HPDE6-E6E7 (cell line): Measurements from ENCODE around the gene CYB5A.
"Not testable (repeated sequence)": the region's sequence is repeated elsewhere in the genome, so short reads cannot be mapped to it uniquely, and the experiment has no call there.

Source experiments
- DNase-seq: peaks from one replicate; pipeline ENCODE4 v3.0.0; 2011; ENCODE audit warnings: missing footprints; ENCODE audit errors: extremely low spot score

The CYB5A gene

DNA sequence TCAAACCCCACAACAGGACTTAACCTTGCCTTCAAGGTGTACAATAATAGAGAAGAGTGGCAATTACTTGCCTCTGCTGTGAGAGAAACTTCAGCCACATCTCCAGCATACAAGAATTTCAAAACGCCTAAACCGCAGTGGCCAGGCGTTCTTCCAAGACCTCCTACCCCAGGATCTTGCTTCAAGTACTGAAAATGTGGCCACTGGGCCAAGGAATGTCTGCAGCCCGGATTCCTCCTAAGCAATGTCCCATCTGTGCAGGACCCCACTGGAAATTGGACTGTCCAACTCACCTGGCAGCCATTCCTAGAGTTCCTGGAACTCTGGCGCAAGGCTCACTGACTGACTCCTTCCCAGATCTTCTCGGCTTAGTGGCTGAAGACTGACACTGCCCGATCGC, 2.8 kb upstream of the CYB5A start:
- DNase-seq: no peak

- DNase-seq: not testable (repeated sequence)
Observed at GRCh38 chr18:74292982-74293381, 1.2 kb upstream of the CYB5A start.

DNA sequence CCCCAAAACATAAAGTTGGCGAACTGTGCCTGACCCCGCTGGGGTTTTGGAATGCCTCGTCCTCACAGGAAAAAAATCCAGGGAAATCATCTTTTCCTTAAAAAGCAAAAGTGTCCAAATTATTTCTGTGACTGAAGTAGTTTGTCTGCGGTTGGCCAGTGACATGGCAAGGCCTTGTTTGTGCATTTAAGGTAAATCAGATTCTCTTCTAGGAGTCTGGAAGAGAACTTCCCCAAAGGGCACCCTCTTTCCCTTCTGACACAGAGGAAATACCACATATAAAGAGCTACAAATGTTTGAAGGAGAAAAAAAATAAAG, 737 bp upstream of the CYB5A start:
- DNase-seq: no peak

GRCh38 chr18:74291472-74291770, 342 bp downstream of the CYB5A start:
- no peak for DNase-seq

DNA sequence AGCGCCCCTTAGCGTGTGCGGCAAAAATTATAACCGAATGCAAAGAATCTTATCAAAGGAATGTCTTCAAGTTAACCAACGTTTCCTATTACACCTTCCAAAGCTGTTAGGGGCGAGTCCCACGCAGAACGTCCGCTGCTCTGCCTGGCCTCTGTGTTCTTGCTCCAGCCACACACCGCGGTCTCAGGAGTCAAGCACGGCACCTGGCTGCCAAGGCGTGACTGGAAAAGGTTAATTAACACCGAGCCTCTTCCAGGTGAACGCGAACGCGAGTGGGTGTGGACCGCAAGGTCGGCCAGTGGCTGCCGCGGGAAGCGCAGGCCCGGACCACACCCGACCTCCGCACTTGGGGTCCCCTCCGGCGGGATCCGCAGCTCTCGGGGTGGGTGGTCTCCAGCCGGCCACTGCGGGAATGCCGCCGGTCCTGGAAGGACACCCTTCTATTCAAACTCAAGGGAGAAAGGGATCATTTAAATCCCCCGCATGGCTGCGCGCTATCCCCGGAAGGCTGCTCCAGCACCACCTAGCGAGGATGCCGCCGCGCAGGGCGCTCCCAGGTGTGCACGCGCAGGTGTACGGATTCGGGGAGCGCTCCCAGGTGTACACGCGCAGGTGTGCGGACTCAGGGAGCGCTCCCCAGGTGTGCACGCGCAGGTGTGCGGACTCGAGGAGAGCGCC, 830 bp downstream of the CYB5A start:
- DNase-seq: peak; percentile 71

DNA sequence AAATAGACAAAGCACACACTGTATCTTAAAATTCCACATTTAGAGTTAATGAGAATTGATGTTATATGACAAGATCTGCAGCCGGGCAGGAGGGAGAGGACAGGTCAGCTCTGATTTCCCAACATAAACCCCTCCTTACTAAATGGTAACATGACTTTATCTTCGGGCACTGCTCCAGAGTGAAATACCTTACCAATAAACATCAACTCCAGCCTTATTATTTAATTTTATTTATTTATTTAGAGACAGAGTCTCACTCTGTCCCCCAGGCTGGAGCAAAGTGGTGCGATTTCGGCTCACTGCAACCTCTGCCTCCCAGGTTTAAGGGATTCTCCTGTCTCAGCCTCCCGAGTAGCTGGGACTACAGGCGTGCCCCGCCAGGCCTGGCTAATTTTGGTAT, 1.7 kb downstream of the CYB5A start:
- DNase-seq: no peak

DNA sequence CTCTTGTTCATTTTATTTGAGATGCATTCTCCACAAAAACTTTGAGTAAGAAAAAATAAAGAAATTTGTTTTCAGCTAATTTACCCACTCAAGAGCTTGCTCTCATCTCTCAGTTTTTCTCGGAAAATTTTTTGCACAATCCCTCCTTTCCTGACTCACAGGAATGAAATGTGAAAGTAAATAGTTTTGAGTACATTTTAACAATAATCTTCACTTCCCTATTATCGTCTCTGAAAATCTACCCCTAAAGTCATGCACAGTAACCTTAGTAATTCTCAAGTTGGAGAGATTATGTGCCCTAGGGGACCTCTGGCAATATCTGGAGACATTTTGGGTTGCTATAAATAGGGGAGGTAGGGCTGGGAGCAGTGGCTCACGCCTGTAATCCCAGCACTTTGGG, 2.6 kb downstream of the CYB5A start:
- DNase-seq: no peak

DNA sequence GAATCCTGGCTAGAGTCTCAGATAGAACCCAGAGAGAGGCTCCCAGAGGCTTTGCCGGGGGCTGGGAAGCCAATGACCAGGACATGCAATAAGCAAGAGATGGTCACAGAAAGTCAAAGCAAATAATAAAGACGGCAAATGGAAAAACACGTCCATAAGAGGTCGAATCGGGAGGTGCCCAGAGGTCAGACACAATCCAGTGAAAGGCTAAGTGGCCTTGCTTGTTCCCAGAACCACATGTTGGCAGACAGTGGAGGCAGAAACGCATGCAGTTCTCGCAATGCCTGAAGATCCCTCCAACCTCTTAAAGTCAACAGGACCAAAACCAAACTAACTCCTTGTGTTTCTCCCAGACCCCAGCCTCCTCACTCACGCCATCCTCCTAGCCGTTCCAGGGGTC, 3.0 kb downstream of the CYB5A start:
- DNase-seq: no peak

DNA sequence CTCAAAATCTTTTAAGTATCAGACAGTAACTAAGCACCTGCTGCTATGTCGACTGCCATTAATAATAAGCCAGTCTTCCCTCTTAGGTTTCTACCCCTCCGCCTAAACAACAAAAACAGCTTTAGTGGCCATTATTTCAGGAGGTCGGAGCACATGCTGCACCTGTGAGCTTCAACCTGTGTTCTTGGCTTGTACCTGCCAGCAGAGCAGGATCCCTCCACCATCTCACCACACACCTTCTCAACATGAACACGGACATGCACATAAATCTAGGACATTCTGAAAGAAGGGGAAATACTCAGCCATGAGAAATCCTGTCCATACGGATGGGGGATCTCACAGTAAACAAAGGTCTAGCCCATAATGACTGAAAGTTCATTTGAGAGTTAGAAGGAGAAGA, 3.7 kb downstream of the CYB5A start:
- DNase-seq: no peak

GRCh38 chr18:74286856-74287255, 4.9 kb downstream of the CYB5A start:
- DNase-seq: no peak

- DNase-seq: no peak
Observed at GRCh38 chr18:74286106-74286855, 5.5 kb downstream of the CYB5A start.

DNA sequence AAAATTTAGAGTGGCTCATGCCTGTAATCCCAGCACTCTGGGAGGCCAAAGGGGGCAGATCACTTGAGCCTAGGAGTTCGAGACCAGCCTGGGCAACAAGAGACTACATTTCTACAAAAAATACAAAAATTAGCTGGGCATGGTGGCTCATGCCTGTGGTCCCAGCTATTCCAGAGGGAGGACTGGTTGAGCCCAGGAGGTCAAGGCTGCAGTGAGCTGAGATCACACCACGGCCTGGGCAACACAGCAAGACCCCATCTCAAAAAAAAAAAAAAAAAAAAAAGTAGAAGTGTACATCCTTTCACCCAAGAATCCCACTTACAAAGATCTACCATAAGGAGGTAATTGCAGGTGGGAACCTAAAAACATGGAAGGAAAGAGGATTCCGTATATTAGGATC, 6.2 kb downstream of the CYB5A start:
- not testable (repeated sequence) for DNase-seq

DNA sequence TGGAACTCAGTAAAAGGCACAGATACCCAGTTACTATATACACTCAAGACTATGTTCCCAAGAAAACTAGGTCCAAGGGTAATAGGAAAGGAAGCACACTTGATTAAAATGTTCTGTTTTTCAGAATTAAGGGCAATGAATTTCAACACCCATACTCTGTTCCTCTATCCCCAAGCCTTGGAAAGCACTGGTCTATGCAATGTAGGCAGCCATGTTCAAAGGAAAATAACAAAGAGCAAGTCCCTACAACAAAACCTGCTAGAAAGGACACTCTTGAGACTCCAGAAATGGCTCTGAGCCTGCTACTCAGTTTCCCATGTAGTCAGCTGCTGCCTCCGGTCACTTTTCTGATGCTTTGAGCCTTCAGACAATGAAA, 6.8 kb downstream of the CYB5A start:
- no peak for DNase-seq

DNA sequence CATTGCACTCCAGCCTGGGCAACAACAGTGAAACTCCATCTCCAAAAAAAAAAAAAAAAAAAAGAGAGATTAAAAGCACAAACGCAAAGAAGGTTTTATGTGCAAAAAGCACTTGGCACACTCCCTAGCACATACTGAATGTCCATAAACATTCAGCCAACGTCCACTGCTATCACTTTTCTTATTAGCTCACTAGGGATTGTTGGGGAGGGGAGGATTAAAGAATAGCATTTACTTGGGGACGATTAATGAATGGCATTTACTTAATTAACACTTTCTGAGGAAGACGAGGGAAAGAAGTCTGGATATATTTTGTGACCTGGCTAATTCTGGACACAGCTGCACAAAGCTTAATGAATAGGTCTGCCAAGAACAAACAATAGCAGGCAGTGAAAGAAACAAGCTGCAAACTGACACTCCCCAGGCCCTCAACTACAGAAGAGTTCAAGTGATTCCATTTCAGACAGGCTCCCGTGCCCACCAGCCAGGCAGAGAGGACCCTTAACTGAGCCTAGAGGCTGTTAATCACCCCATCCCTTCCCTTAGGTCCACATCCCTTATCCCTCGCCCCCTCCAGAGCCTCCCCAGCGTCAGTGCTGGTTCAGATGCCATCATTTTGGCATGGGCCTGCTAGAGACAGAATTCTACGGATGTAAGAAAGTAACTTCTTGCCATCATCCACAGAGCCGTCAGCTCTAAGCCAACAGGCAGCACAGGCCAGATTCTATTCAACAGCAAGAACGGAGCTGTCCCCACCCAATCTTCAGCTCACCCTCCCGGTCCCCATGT, 7.4 kb downstream of the CYB5A start:
- DNase-seq: no peak

DNA sequence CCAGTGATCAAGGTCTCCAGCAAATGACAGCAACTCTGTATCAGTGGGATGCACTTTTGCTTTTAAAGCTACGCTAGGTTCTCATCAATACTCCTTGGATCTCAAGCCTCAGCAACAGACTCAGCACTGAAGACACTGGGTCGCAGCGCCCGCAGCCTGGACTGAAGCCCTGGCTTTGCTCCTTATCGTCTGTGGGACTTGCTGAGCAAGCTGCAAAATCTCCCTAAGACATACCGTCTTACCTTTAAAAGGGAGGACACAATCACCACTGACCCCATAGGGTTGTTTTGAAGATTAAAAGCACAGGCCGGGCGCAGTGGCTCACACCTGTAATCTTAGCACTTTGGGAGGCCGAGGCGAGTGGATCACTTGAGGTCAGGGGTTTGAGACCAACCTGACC, 8.1 kb downstream of the CYB5A start:
- DNase-seq: no peak

DNA sequence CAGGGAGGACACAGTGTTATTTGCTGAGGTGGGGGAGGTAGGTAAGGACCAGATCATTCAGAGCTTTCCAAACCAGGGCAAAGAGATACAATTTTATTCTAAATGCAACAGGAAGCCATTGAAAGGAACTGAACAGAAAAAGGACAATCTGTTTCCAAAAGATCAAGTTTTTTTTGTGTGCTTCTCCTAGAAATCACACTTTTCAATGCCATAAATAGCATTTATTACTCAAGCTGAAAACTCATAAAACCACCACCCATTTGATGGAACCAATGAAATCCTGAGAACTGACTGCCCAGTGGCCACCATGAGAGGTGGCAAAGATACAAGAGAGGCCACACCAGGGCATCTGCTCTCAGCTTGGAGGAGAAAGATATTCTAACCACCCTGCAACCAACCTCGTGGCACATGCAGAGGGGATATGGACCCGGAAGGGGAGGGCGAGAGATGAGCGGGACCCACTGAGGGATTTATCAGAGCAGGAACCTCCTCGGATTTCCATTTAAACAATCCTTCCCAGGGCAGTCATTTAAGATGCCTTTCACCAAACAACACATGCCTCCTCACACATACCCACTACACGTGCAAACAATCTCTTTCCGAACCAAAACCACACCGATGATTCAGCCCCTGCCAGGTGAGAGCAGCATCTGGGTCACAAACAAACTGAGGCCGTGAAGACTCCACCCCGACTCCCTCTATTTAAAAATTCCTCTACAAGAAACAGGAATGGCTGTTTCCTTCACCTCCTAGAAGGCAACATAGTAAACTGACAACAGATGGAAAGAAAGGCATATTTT, 8.8 kb downstream of the CYB5A start:
- DNase-seq: no peak

- DNase-seq: no peak
Observed at GRCh38 chr18:74281980-74282754, 9.6 kb downstream of the CYB5A start.

DNA sequence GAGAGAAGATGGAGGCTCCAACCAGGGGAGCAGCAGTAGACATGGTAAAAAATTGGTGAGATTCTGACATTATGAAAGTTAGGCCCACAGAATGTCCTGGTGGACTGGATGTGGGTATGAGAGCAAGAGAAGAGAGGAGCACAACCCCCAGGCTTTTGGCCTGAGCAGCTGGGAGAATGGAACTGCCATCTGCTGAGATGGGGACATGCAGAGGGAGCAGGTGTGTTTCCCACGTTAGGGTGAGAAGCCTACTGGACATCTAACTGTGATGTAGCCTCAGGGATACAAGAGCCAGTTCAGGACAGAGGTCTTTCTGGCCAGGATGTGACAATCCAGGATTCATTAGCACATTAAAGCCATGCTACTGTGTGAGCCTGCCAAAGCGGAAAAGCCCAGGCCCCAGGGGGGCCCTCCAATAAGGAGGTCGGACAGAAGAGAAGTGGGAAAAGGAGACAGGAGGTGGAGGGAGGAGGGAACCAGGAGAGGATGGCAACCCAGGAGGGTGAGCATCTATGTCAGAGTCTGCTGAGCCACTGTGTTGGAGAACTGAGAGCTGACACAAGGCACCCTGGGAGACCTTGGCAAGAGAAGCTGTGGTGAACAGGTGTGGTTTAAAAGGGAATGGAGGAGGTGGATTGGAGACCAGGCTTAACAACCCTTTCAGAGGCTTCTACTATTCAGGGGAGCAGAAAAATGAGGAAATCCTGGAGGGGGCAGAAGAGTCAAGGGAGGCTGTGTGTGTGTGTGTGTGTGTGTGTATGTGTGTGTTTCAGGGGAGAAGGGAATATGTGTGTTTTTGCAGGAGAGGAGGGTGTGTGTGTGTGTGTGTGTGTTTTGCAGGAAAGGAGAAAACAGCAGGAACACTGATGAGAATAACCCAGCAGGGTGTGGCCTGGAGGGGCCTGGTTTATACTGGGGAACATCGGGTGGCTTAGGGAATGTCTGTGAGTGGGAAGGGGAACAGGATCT, 10.5 kb downstream of the CYB5A start:
- DNase-seq: no peak

DNA sequence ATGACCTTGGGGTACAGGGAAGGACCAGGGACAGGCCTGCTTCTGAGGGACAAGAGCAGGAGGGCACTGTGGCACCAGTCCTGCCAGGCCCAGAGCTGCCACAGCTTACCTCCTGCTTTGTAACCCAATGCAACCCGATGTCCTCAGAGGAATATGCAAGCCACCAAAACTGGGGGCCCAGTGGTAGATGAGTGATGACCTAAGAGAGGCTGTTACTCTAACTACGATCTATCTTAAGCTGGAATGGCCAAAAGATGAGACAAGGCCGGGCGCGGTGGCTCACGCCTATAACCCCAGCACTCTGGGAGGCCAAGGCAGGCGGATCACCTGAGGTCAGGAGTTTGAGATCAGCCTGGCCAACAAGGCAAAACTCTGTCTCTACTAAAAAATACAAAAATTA, 12.8 kb downstream of the CYB5A start:
- no peak for DNase-seq

GRCh38 chr18:74278058-74278457, 13.7 kb downstream of the CYB5A start:
- no peak for DNase-seq
